Ovary (tissue), 9 donors: ENCODE results near the gene MS4A8. TPM values are rescaled to one million over a fixed set of nuclear protein-coding genes. Genes with fewer than 3 reads are reported as not detected.

ENCODE experiments used
- DNase-seq, 5 donors: peaks; one replicate each; pipeline ENCODE4 v3.0.0-alpha.2; 2019 to 2020
- H3K27ac ChIP-seq, 2 donors: fragments of 200-600 bp; one replicate each; pipeline versions ENCODE4 v1.5.1 to v1.8.0; 2019 to 2022
- H3K27me3 ChIP-seq: fragments of 200-600 bp; one replicate; pipeline ENCODE4 v1.8.0; 2022
- H3K36me3 ChIP-seq: fragments of 200-600 bp; sonication (generic); one replicate; pipeline ENCODE4 v1.5.1; 2019
- H3K4me1 ChIP-seq: one replicate; pipeline ENCODE4 v1.8.1; 2013; ENCODE audit warnings: mild to moderate bottlenecking, moderate library complexity; ENCODE audit not compliant: insufficient read depth
- H3K4me3 ChIP-seq: fragments of 200-600 bp; sonication (generic); one replicate; pipeline ENCODE4 v1.5.1; 2017
- H3K9me3 ChIP-seq, 2 donors: fragments of 200-600 bp in 1 of 2; sonication (generic) in 1 of 2; one replicate each; pipeline versions ENCODE4 v1.5.1 to v1.8.1; 2013 to 2019; ENCODE audit warnings: mild to moderate bottlenecking in 1 of 2, moderate library complexity in 1 of 2
- CTCF ChIP-seq, 3 donors: fragments of 450-650 bp in 2 of 3; fragments of 200-600 bp in 1 of 3; IDR thresholded peaks; one replicate each; pipeline versions ENCODE4 v1.5.1 to v1.8.0; 2016 to 2022; ENCODE audit warnings: antibody characterized with exemption in 3 of 3, mild to moderate bottlenecking in 1 of 3
- EP300 ChIP-seq: sonication (generic); formaldehyde crosslinking; IDR thresholded peaks from one replicate; pipeline ENCODE4 v1.6.1; 2017; ENCODE audit warnings: antibody characterized with exemption
- POLR2A ChIP-seq: fragments of 450-650 bp; IDR thresholded peaks from one replicate; pipeline ENCODE4 v1.6.1; 2017; ENCODE audit warnings: antibody characterized with exemption, mild to moderate bottlenecking, moderate library complexity
- whole genome bisulfite sequencing, 3 donors: extraction: QIAGEN DNeasy Blood & Tissue Kit in 1 of 3; methylation state at CpG; one replicate each; pipeline versions ENCODE4 v1.1.5 to v1.1.7; 2013 to 2017; 5-methylcytosine and 5-hydroxymethylcytosine counted together
- intact Hi-C, 4 donors: fragments of 100-400 bp; cut with DNase I; formaldehyde crosslinking; loops; one replicate each; pipeline versions ENCODE4 v1.11.0 to v1.15.1; 2022 to 2023
- polyA plus RNA-seq, 2 donors: library from polyadenylated mRNA; stranded (reverse); fragments of 200-250 nt in 1 of 2; fragments of 350-450 nt in 1 of 2; fragmentation: Illumina TruSeq in 1 of 2; extraction: RNeasy Lipid Tissue Mini Kit (QIAGEN cat#74804) in 1 of 2; gene quantifications; one replicate each; pipeline ENCODE4 v1.2.3, GENCODE V29; 2013 to 2014
- total RNA-seq, 7 donors: library from RNA; depleted of rRNA in 2 of 7; stranded (reverse); fragments of >200 nt in 2 of 7; fragmentation: NEBNext Ultra II Directional in 3 of 7; extraction: Animal tissue kit (Norgen Biotek cat#: 25700) in 3 of 7; gene quantifications; one replicate each; pipeline versions ENCODE4 v1.1.0 to v1.2.4, GENCODE V29; 2016 to 2023
- donor health status: DM: no; HTN: no; CAD: no; lungs with moderate emphysema.
- donor health status: DM: no; HTN: no; CAD: no.
- donor health status: Bipolar disorder and iron deficiency.
- donor health status: DM: yes; HTN: yes; CAD: no.
- donor health status: DM: no; HTN: no; CAD: no.
- donor health status: DM: yes; HTN: yes; CAD: no.

The MS4A8 gene
- total and polyA plus RNA-seq, 9 donors: 0.45 to 30.9 (median 2.1) TPM; not detected in 2

GRCh38 chr11:60741421-60741820 lies 42.0 kb downstream of the MS4A8 start:
- Histone ChIP-seq H3K27ac (no peak overlapping the region), H3K36me3 (no peaks in the 10 kb centered on the region), H3K4me3 (no peak overlapping the region), H3K4me1 (no peaks in the 10 kb centered on the region), H3K27me3 (no peaks in the 10 kb centered on the region), H3K9me3 (no peaks in the 10 kb centered on the region)
- WGBS, 3 donors: 78 to 87% (median 86%) methylated on average over 3 of the region's 3 CpGs
- intact Hi-C loops: no loop called here
- TF ChIP-seq EP300 (no peak), CTCF (IDR thresholded peaks at IDR 0.05) (no peak), POLR2A (no peak)
- no peak for DNase-seq

GRCh38 chr11:60743058-60743457 lies 43.6 kb downstream of the MS4A8 start:
- no peak for TF ChIP-seq EP300
- TF ChIP-seq CTCF (IDR thresholded peaks at IDR 0.05): no peak
- no peak for TF ChIP-seq POLR2A

GRCh38 chr11:60744114-60744513 lies 44.7 kb downstream of the MS4A8 start:
- no peaks in the 10 kb centered on the region for H3K9me3 ChIP-seq
- intact Hi-C loops: no loop called here
- no peak overlapping the region for H3K4me3 ChIP-seq
- no peak for DNase-seq
- H3K36me3 ChIP-seq: no peaks in the 10 kb centered on the region
- no peak for TF ChIP-seq CTCF (IDR thresholded peaks at IDR 0.05)
- no peak for TF ChIP-seq POLR2A
- no peak for TF ChIP-seq EP300
- H3K27ac ChIP-seq: no peak overlapping the region
- WGBS, 3 donors: 54 to 76% (median 62%) methylated on average over 5 of the region's 5 CpGs
- H3K27me3 ChIP-seq: no peaks in the 10 kb centered on the region
- no peaks in the 10 kb centered on the region for H3K4me1 ChIP-seq

More at GRCh38 chr11:60743058-60743457, 43.6 kb downstream of the MS4A8 start:
- no peak for DNase-seq
- Histone ChIP-seq H3K4me1 (no peaks in the 10 kb centered on the region), H3K9me3 (no peaks in the 10 kb centered on the region), H3K27me3 (no peaks in the 10 kb centered on the region), H3K36me3 (no peaks in the 10 kb centered on the region), H3K4me3 (no peak overlapping the region), H3K27ac (no peak overlapping the region)
- 91 to 94% (median 92%) methylated on average over 1 of the region's 1 CpG for WGBS, 3 donors
- intact Hi-C loops: no loop called here

GRCh38 chr11:60747359-60747873 lies 48.0 kb downstream of the MS4A8 start:
- H3K4me3 ChIP-seq: no peak overlapping the region
- H3K9me3 ChIP-seq: no peaks in the 10 kb centered on the region
- no peaks in the 10 kb centered on the region for H3K27me3 ChIP-seq
- no peaks in the 10 kb centered on the region for H3K36me3 ChIP-seq
- DNase-seq: no peak
- no peak overlapping the region for H3K27ac ChIP-seq
- TF ChIP-seq EP300: no peak
- no peak for TF ChIP-seq CTCF (IDR thresholded peaks at IDR 0.05)
- TF ChIP-seq POLR2A: no peak
- 94% methylated on average over 14 of the region's 14 CpGs for WGBS, 3 donors
- intact Hi-C loops: no loop called here
- no peaks in the 10 kb centered on the region for H3K4me1 ChIP-seq
